K562 (cell line): ENCODE data around the gene CCNL2. TPM values are rescaled to one million over a fixed set of nuclear protein-coding genes. Genes with fewer than 3 reads are reported as not detected.
A peak's percentile ranks its signal among the peaks of the same experiment; 100 is the strongest.

ENCODE experiments used
- HDAC1 ChIP-seq, 2 experiments: fragments of 450-650 bp; IDR thresholded peaks; 2 replicates each; pipeline ENCODE4 v1.6.1; 2016 to 2017; ENCODE audit warnings: inconsistent platforms in 1 of 2, mild to moderate bottlenecking in 1 of 2, moderate library complexity in 1 of 2
- HSF4 ChIP-seq: fragments of 250-450 bp; sonication (Bioruptor Pico); IDR thresholded peaks from 2 replicates; pipeline ENCODE4 v2.1.2; 2022; ENCODE audit warnings: mild to moderate bottlenecking, moderate library complexity, borderline replicate concordance
- MGA ChIP-seq: fragments of 450-650 bp; IDR thresholded peaks from 2 replicates; pipeline ENCODE4 v1.6.1; 2016; ENCODE audit warnings: mild to moderate bottlenecking, moderate library complexity
- PCBP2 ChIP-seq: fragments of 200-400 bp; formaldehyde crosslinking; IDR thresholded peaks from 2 replicates; pipeline ENCODE4 v1.6.1; 2018; ENCODE audit warnings: low read length, low read depth, mild to moderate bottlenecking, moderate library complexity; ENCODE audit not compliant: poor library complexity, severe bottlenecking
- SMARCB1 ChIP-seq: IDR thresholded peaks from 2 replicates; pipeline ENCODE4 v1.6.1; 2011; ENCODE audit warnings: improper control_type of control experiment, low read depth; ENCODE audit not compliant: insufficient read length
- XRCC5 ChIP-seq: fragments of 200-400 bp; formaldehyde crosslinking; IDR thresholded peaks from 2 replicates; pipeline ENCODE4 v1.6.1; 2017; ENCODE audit warnings: low read depth, mild to moderate bottlenecking, low read length
- ZBTB49 ChIP-seq: sonication (generic); formaldehyde crosslinking; IDR thresholded peaks from 2 replicates; pipeline ENCODE4 v1.8.0; 2022; ENCODE audit warnings: missing genetic modification reagents, mild to moderate bottlenecking, borderline replicate concordance
- ZNF143 ChIP-seq: sonication (generic); formaldehyde crosslinking; IDR thresholded peaks from 2 replicates; pipeline ENCODE4 v1.9.0; 2022; ENCODE audit warnings: mild to moderate bottlenecking, missing genetic modification reagents
- ZNF146 ChIP-seq: IDR thresholded peaks from one replicate; pipeline ENCODE4 v1.6.1; 2018; ENCODE audit warnings: missing compliant biosample characterization; ENCODE audit not compliant: unreplicated experiment
- ZNF274 ChIP-seq: IDR thresholded peaks from 2 replicates; pipeline ENCODE4 v1.6.1; 2011; ENCODE audit warnings: low read depth, mild to moderate bottlenecking, low read length, moderate library complexity, borderline replicate concordance
- polyA plus RNA-seq, 8 experiments: library from polyadenylated mRNA; depleted of rRNA in 4 of 8; stranded (reverse) in 5 of 8; unstranded in 3 of 8; fragments of >200 nt; fragmentation: Nextera tagmentation in 2 of 8; fragmentation: Illumina TruSeq in 1 of 8; extraction: Ambion mirVana in 2 of 8; extraction: Trizol in 1 of 8; gene quantifications; 2 replicates each; pipeline versions ENCODE4 v1.2.1 to v1.2.3, GENCODE V29; 2011 to 2014; ENCODE audit warnings: inconsistent platforms in 1 of 8, missing spikeins in 1 of 8
- total RNA-seq, 7 experiments: library from RNA; depleted of rRNA in 6 of 7; stranded (reverse); fragments of >200 nt in 6 of 7; fragmentation: Illumina TruSeq in 2 of 7; extraction: Trizol in 2 of 7; gene quantifications; 2 replicates each; pipeline versions ENCODE4 v1.2.1 to v1.2.3, GENCODE V29; 2011 to 2021; ENCODE audit warnings: low replicate concordance in 1 of 7

Gene CCNL2
- total and polyA plus RNA-seq, 9 of the 15 experiments (the other 6 are each of a cell fraction or from before 2014, with no cell fraction given): 2.8 to 287 (median 94.5) TPM

GRCh38 chr1:1432951-1433803 lies 34.0 kb upstream of the CCNL2 start (continued):
- TF ChIP-seq MGA (no peak), ZBTB49 (CRISPR knock-in tag) (no peak), HDAC1 (IDR thresholded peaks at IDR 0.05) (peak in 1 of 2 experiments; percentile 76; a peak in 2 of 4 replicates), HSF4 (CRISPR knock-in tag) (no peak), ZNF146 (CRISPR knock-in tag) (no peak), XRCC5 (no peak), SMARCB1 (no peak), PCBP2 (no peak), ZNF274 (no peak), ZNF143 (0 out of 2 replicates have a peak, but pooled peaks have one; percentile 14)
